ENCODE results near the gene DISC1.

GRCh38 chr1:231921646-231922345, 295.2 kb downstream of the DISC1 start:
- no peak for TF ChIP-seq FOXM1 (IDR thresholded peaks at IDR 0.05; ENCODE audit: borderline replicate concordance)
- no peak for TF ChIP-seq SUZ12 (IDR thresholded peaks at IDR 0.05)
- TF ChIP-seq TARDBP (IDR thresholded peaks at IDR 0.05): no peak
- TF ChIP-seq FOXA1 (IDR thresholded peaks at IDR 0.05): no peak
- no peak for TF ChIP-seq SP1 (IDR thresholded peaks at IDR 0.05)
- no peak for TF ChIP-seq FOXK2 (IDR thresholded peaks at IDR 0.05)
- TF ChIP-seq NFRKB (IDR thresholded peaks at IDR 0.05): no peak
- TF ChIP-seq HDGF (IDR thresholded peaks at IDR 0.05; ENCODE audit: borderline replicate concordance): no peak
- no peak for TF ChIP-seq ARNT (IDR thresholded peaks at IDR 0.05)
- no peak for TF ChIP-seq LEF1 (IDR thresholded peaks at IDR 0.05; ENCODE audit: borderline replicate concordance)
- no peak for TF ChIP-seq ZNF384 (IDR thresholded peaks at IDR 0.05)
- TF ChIP-seq L3MBTL2 (conservative IDR thresholded peaks at IDR 0.05): no peak
- TF ChIP-seq BHLHE40 (IDR thresholded peaks at IDR 0.05; ENCODE audit: borderline replicate concordance): no peak
